Measurements from ENCODE around the gene VHLL.

Gene VHLL

GRCh38 chr1:156276966-156277381 lies 22.1 kb downstream of the VHLL start:
- TF ChIP-seq TAF1 (IDR thresholded peaks at IDR 0.05; ENCODE audit: borderline replicate concordance, insufficient read depth, low read length) (no peak), POLR2AphosphoS5 (IDR thresholded peaks at IDR 0.05; ENCODE audit: low read depth, low read length) (no peak), SIN3A (IDR thresholded peaks at IDR 0.05; ENCODE audit: borderline replicate concordance, insufficient read depth, low read length) (no peak), FOXP2 (optimal IDR thresholded peaks at IDR 0.05; ENCODE audit: borderline replicate concordance, extremely low read depth, extremely low read length, insufficient read depth) (no peak)
- TF ChIP-seq, protein P1, sequence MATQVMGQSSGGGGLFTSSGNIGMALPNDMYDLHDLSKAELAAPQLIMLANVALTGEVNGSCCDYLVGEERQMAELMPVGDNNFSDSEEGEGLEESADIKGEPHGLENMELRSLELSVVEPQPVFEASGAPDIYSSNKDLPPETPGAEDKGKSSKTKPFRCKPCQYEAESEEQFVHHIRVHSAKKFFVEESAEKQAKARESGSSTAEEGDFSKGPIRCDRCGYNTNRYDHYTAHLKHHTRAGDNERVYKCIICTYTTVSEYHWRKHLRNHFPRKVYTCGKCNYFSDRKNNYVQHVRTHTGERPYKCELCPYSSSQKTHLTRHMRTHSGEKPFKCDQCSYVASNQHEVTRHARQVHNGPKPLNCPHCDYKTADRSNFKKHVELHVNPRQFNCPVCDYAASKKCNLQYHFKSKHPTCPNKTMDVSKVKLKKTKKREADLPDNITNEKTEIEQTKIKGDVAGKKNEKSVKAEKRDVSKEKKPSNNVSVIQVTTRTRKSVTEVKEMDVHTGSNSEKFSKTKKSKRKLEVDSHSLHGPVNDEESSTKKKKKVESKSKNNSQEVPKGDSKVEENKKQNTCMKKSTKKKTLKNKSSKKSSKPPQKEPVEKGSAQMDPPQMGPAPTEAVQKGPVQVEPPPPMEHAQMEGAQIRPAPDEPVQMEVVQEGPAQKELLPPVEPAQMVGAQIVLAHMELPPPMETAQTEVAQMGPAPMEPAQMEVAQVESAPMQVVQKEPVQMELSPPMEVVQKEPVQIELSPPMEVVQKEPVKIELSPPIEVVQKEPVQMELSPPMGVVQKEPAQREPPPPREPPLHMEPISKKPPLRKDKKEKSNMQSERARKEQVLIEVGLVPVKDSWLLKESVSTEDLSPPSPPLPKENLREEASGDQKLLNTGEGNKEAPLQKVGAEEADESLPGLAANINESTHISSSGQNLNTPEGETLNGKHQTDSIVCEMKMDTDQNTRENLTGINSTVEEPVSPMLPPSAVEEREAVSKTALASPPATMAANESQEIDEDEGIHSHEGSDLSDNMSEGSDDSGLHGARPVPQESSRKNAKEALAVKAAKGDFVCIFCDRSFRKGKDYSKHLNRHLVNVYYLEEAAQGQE (IDR thresholded peaks at IDR 0.05; ENCODE audit: insufficient read depth in 1 of 2, low read depth in 2 of 2, low read length in 2 of 2), result no peak

GRCh38 chr1:156276532-156276931 lies 22.6 kb downstream of the VHLL start:
- TF ChIP-seq SIN3A (IDR thresholded peaks at IDR 0.05; ENCODE audit: borderline replicate concordance, insufficient read depth, low read length) (no peak), FOXP2 (optimal IDR thresholded peaks at IDR 0.05; ENCODE audit: borderline replicate concordance, extremely low read depth, extremely low read length, insufficient read depth) (no peak), TAF1 (IDR thresholded peaks at IDR 0.05; ENCODE audit: borderline replicate concordance, insufficient read depth, low read length) (no peak), POLR2AphosphoS5 (IDR thresholded peaks at IDR 0.05; ENCODE audit: low read depth, low read length) (no peak)
- TF ChIP-seq, protein P1 (IDR thresholded peaks at IDR 0.05; ENCODE audit: insufficient read depth in 1 of 2, low read depth in 2 of 2, low read length in 2 of 2), result no peak

DNA sequence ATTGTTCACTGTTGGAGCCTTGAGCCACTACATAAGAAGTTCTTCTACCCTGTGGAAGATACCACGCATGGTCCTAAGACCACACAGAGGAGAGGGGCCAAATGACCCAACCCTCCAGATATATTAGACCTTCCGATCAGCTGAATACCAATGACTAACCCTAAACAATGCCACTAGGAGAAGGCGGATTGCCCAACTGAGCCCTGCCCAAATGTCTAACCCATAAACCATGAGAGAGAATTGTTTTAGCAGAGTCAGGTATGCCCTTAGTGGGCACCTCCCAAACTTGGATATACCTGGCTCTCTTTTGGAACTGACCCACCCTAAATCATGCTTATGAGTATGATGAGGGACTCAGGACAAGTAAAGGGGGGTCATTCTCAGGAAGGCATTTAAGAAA lies 28.8 kb downstream of the VHLL start:
- TF ChIP-seq POLR2AphosphoS5 (IDR thresholded peaks at IDR 0.05; ENCODE audit: low read depth, low read length) (no peak), FOXP2 (optimal IDR thresholded peaks at IDR 0.05; ENCODE audit: borderline replicate concordance, extremely low read depth, extremely low read length, insufficient read depth) (no peak), TAF1 (IDR thresholded peaks at IDR 0.05; ENCODE audit: borderline replicate concordance, insufficient read depth, low read length) (no peak), SIN3A (IDR thresholded peaks at IDR 0.05; ENCODE audit: borderline replicate concordance, insufficient read depth, low read length) (no peak)

DNA sequence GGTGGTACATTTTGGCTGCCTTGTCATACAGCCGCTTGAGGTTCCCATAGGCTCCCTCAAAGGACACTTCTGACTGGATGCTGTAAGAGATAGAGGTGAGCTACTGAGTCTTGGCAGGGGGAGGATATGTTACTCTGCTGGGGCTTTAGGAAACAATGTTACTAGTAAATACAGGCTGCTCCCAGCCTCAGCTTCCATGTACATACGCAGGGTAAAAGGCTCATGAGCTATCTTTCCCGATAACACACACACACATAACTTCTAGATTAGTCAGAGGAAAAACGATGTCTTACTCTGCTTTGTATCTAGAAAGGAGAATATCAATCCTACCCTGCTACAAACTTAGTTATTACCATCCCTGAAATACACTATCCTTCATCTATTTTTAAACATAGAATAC lies 30.8 kb downstream of the VHLL start:
- TF ChIP-seq TAF1 (IDR thresholded peaks at IDR 0.05; ENCODE audit: borderline replicate concordance, insufficient read depth, low read length) (no peak), SIN3A (IDR thresholded peaks at IDR 0.05; ENCODE audit: borderline replicate concordance, insufficient read depth, low read length) (no peak), POLR2AphosphoS5 (IDR thresholded peaks at IDR 0.05; ENCODE audit: low read depth, low read length) (no peak), FOXP2 (optimal IDR thresholded peaks at IDR 0.05; ENCODE audit: borderline replicate concordance, extremely low read depth, extremely low read length, insufficient read depth) (no peak)
- TF ChIP-seq, protein P1 (IDR thresholded peaks at IDR 0.05; ENCODE audit: insufficient read depth in 1 of 2, low read depth in 2 of 2, low read length in 2 of 2), result no peak

DNA sequence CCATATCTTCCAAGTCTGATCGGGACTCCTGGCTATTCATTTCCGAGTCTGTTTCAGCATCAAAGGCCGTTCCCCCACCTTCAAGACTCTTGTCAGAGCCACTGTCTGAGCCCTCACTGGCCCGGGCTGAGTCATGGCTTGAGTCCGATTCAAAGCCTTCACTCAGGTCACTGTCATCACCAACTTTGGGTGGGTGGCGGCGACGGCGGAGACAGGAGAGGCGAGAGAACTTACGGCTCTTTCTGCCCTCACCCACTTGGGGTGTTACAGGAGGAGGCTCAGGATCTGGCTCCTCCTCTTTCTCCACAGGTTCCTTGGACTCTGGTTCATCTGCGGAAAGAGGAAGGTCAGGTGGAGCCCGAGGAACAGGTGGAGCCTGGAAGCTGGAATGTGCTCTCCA lies 33.1 kb downstream of the VHLL start:
- no peak for TF ChIP-seq FOXP2 (optimal IDR thresholded peaks at IDR 0.05; ENCODE audit: borderline replicate concordance, extremely low read depth, extremely low read length, insufficient read depth)
- no peak for TF ChIP-seq POLR2AphosphoS5 (IDR thresholded peaks at IDR 0.05; ENCODE audit: low read depth, low read length)
- no peak for TF ChIP-seq SIN3A (IDR thresholded peaks at IDR 0.05; ENCODE audit: borderline replicate concordance, insufficient read depth, low read length)
- TF ChIP-seq TAF1 (IDR thresholded peaks at IDR 0.05; ENCODE audit: borderline replicate concordance, insufficient read depth, low read length), result no peak
- TF ChIP-seq, protein P1 (IDR thresholded peaks at IDR 0.05; ENCODE audit: insufficient read depth in 1 of 2, low read depth in 2 of 2, low read length in 2 of 2), result no peak
